Measurements from ENCODE around the gene ARHGAP9. TPM values are rescaled to one million over a fixed set of nuclear protein-coding genes. Genes with fewer than 3 reads are reported as not detected.

The ARHGAP9 gene
- total RNA-seq, 2 donors from 2014 or later: 1.3 to 1.6 TPM

DNA sequence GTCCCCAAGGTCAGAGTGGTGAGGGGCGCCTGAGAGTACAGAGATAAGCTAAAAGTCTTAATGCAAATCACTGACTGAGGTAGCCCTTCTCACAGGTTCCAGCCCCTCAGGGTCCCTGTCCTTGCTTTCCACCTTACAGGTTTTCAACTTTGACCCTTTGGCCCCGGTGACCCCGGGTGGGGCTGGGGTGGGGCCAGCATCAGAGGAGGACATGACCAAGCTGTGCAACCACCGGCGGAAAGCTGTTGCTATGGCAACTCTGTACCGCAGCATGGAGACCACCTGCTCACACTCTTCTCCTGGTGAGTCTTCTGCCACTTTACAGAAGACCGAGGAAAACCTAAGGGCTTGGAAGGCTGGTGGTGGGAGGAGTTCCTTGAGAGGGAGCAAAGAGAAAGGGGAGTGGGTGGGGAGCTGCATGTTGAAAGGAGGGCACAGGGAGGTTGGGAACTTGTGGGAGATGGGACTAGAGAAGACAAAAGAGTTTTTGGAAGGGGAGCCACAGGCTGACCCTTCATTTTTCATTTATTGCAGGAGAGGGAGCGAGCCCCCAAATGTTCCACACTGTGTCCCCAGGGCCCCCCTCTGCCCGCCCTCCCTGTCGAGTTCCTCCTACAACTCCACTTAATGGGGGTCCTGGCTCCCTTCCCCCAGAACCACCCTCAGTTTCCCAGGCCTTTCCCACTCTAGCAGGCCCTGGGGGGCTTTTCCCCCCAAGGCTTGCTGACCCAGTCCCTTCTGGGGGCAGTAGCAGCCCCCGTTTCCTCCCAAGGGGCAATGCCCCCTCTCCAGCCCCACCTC is 45.3 kb upstream of the ARHGAP9 start:
- Mint-ChIP-seq H3K9me3 (no peaks in the 10 kb centered on the region), H3K27me3 (ENCODE audit: insufficient read depth) (no peaks in the 10 kb centered on the region), H3K4me3 (peak overlapping the region; percentile 93), H3K4me1 (peaks cover 23% of the 10 kb centered on the region), H3K27ac (no peak overlapping the region), H3K36me3 (ENCODE audit: low read depth) (peaks cover 30% of the 10 kb centered on the region)
- TF ChIP-seq, protein P1, sequence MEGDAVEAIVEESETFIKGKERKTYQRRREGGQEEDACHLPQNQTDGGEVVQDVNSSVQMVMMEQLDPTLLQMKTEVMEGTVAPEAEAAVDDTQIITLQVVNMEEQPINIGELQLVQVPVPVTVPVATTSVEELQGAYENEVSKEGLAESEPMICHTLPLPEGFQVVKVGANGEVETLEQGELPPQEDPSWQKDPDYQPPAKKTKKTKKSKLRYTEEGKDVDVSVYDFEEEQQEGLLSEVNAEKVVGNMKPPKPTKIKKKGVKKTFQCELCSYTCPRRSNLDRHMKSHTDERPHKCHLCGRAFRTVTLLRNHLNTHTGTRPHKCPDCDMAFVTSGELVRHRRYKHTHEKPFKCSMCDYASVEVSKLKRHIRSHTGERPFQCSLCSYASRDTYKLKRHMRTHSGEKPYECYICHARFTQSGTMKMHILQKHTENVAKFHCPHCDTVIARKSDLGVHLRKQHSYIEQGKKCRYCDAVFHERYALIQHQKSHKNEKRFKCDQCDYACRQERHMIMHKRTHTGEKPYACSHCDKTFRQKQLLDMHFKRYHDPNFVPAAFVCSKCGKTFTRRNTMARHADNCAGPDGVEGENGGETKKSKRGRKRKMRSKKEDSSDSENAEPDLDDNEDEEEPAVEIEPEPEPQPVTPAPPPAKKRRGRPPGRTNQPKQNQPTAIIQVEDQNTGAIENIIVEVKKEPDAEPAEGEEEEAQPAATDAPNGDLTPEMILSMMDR (conservative IDR thresholded peaks at IDR 0.05): no peak
- Histone ChIP-seq H3K4me1 (ENCODE audit: control insufficient read depth, insufficient read depth, low read length) (peaks cover 3% of the 10 kb centered on the region), H3K27me3 (ENCODE audit: control insufficient read depth, insufficient read depth, low read length, poor library complexity, severe bottlenecking) (no peaks in the 10 kb centered on the region), H3K36me3 (ENCODE audit: control insufficient read depth, insufficient read depth, low read length) (peaks cover 57% of the 10 kb centered on the region), H3K4me3 (ENCODE audit: low read length) (peak overlapping the region; percentile 98), H3K9ac (ENCODE audit: extremely low read depth, low read length, poor library complexity, severe bottlenecking) (no peak overlapping the region), H3K9me3 (ENCODE audit: control insufficient read depth, low read length) (no peaks in the 10 kb centered on the region), H3K27ac (ENCODE audit: low read depth, low read length) (no peak overlapping the region)
- WGBS, 2 experiments (ENCODE audit: insufficient coverage in 1 of 2, insufficient read length in 1 of 2): 89 to 94% methylated on average over 3 to 11 of the region's 11 CpGs
- DNase-seq: no peak

DNA sequence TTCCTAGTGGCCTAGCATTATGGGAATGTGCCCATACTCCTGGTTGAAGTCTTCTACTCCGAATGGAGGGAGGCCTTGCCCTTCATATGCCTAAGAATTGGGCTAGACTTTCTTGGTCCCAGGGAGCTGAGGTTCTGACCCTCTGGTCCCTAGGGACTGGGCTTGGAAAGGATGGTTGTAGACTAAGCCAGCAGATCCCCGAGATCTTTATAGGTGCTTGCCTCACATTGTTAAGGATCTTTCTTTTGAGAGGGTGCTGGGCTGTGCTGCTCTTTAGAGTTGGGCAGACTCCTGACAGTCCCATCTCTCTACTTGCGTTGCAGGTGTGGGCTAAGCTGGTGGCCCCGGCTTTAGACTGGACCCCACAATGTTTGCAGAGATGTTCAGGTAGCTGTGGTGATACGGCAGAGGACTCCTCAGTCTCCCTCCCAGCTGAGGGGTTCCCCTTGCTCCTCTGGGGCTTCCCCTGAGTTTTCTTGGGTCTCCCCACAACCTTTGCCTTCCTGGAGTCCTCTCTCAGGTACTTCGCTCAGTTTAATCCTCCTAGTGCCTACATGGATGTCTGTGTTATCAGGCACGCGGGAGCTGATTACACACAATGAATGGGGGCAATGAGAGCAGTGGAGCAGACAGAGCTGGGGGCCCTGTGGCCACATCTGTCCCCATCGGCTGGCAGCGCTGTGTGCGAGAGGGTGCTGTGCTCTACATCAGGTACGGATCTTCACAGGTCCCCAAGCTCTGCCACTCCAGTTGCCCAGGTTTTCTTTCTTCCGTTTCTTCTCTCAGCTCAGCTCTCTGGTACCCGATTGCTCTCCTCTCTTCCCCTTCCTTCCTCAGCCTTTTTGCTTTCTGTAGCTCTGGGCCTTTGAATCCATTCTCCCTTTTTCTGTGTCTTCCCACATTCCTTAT is 44.3 kb upstream of the ARHGAP9 start:
- Histone ChIP-seq H3K27ac (ENCODE audit: low read depth, low read length) (no peak overlapping the region), H3K36me3 (ENCODE audit: control insufficient read depth, insufficient read depth, low read length) (peaks cover 54% of the 10 kb centered on the region), H3K4me1 (ENCODE audit: control insufficient read depth, insufficient read depth, low read length) (peaks cover 3% of the 10 kb centered on the region), H3K27me3 (ENCODE audit: control insufficient read depth, insufficient read depth, low read length, poor library complexity, severe bottlenecking) (no peaks in the 10 kb centered on the region), H3K4me3 (ENCODE audit: low read length) (peak overlapping the region; percentile 98), H3K9me3 (ENCODE audit: control insufficient read depth, low read length) (no peaks in the 10 kb centered on the region), H3K9ac (ENCODE audit: extremely low read depth, low read length, poor library complexity, severe bottlenecking) (peak overlapping the region; percentile 71)
- Mint-ChIP-seq H3K4me3 (peak overlapping the region; percentile 93), H3K9me3 (no peaks in the 10 kb centered on the region), H3K36me3 (ENCODE audit: low read depth) (peaks cover 27% of the 10 kb centered on the region), H3K27ac (peak overlapping the region; percentile 90), H3K4me1 (peaks cover 28% of the 10 kb centered on the region), H3K27me3 (ENCODE audit: insufficient read depth) (no peaks in the 10 kb centered on the region)
- TF ChIP-seq, protein P1 (conservative IDR thresholded peaks at IDR 0.05): no peak
- peak; percentile 51 for DNase-seq
- WGBS, 2 experiments (ENCODE audit: insufficient coverage in 1 of 2, insufficient read length in 1 of 2): 83 to 86% methylated on average over 9 to 14 of the region's 14 CpGs

DNA sequence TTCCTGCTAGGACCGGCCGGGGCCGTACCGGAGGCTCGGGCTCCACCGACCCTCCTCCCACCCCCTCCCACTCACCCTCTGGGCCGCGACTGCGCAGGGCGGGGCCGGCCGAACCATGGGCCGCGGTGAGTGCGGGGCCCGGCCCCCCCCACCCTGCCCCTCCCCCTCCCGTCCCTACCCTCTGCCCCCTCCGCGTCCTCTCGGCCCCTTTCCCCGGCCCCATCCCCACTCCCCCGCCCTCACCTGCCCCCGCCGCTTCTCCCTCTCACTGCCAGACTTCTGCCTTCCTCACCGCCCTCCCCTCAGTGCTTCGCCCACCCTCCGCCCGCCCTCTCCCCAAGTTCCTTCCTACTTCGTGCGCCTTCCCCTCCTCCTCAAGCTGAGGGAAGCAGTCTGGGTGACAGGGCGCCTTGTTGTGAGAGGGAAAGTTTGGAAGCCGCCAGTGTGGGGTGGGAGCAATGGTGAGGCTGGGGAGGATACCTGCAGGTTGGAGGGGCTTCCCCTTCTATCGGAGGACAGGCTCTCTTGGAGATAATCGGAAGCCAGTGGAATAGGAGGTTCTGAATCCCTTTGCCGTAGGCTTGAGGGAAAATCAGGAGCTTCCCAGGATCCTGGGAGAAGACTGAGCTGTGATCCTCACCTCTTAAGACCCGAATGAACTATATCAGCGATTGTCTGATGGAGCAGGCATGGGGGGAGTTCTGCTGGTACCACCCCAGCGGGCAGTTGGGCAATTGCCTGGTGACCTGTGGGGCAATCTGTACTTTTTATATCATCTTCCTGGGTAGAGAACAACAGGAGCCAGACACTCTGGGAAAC is 43.4 kb upstream of the ARHGAP9 start:
- peaks cover 27% of the 10 kb centered on the region for H3K36me3 Mint-ChIP-seq (ENCODE audit: low read depth)
- H3K27ac Mint-ChIP-seq: peak overlapping the region; percentile 90
- Histone ChIP-seq H3K36me3 (ENCODE audit: control insufficient read depth, insufficient read depth, low read length) (peaks cover 53% of the 10 kb centered on the region), H3K27ac (ENCODE audit: low read depth, low read length) (peak overlapping the region; percentile 48), H3K4me3 (ENCODE audit: low read length) (peak overlapping the region; percentile 98), H3K9ac (ENCODE audit: extremely low read depth, low read length, poor library complexity, severe bottlenecking) (peak overlapping the region; percentile 71), H3K9me3 (ENCODE audit: control insufficient read depth, low read length) (no peaks in the 10 kb centered on the region), H3K4me1 (ENCODE audit: control insufficient read depth, insufficient read depth, low read length) (peaks cover 3% of the 10 kb centered on the region), H3K27me3 (ENCODE audit: control insufficient read depth, insufficient read depth, low read length, poor library complexity, severe bottlenecking) (no peaks in the 10 kb centered on the region)
- peak; percentile 88 for DNase-seq
- peaks cover 35% of the 10 kb centered on the region for H3K4me1 Mint-ChIP-seq
- H3K4me3 Mint-ChIP-seq: peak overlapping the region; percentile 93
- H3K9me3 Mint-ChIP-seq: no peaks in the 10 kb centered on the region
- H3K27me3 Mint-ChIP-seq (ENCODE audit: insufficient read depth): no peaks in the 10 kb centered on the region
- WGBS, 2 experiments (ENCODE audit: insufficient coverage in 1 of 2, insufficient read length in 1 of 2): 2 to 5% methylated on average over 4 to 15 of the region's 38 CpGs
- TF ChIP-seq, protein P1 (conservative IDR thresholded peaks at IDR 0.05): no peak

Data from endodermal cell (in vitro differentiated cells).